ENCODE measurements around the gene PLEKHG4. TPM values are rescaled to one million over a fixed set of nuclear protein-coding genes. Genes with fewer than 3 reads are reported as not detected.

The PLEKHG4 gene
- polyA plus RNA-seq, 1 of the 3 experiments (the other 2 are of a cell fraction) = 65.5 TPM

DNA sequence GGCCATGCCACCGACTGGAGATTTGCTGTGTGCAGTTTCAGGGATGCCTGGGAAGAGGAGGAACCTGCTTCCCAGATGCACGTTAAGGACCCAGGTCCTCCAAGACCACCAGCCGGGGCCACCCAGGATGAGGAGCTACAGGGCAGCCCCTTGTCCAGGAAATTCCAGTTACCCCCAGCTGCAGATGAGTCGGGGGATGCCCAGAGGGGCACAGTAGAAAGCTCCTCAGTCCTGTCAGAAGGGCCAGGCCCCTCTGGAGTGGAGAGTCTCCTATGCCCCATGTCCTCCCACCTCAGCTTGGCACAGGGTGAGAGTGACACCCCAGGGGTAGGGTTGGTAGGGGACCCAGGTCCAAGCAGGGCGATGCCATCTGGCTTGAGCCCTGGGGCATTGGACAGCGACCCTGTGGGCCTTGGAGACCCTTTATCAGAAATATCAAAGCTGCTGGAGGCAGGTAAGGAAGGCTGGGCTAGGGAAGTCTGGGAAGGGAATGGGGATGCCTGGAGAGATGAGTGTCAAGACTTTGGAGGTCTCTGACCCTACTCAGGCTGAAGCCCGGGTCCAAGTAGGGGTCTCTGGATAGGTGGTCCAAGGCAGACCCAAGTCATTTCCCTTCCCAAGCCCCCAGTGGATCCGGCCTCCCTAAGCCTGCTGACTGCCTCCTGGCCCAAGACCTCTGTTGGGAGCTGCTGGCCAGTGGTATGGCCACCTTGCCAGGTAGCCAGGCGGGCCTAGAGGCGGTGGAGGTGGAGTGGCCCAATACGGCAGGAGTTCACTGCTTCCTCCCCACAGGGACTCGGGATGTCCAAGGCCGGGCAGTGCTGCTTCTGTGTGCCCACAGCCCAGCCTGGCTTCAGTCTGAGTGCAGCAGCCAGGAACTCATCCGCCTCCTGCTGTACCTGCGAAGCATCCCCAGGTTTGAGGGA is 1.0 kb downstream of the PLEKHG4 start:
- Histone ChIP-seq H3K27me3 (ENCODE audit: insufficient read depth) (no peaks in the 10 kb centered on the region), H2AFZ (ENCODE audit: low read depth) (no peak overlapping the region), H3K4me1 (ENCODE audit: control insufficient read depth in 1 of 2, insufficient read depth in 2 of 2, low read depth in 1 of 2, low read length in 1 of 2) (peaks cover 25 to 50% of the 10 kb centered on the region in 2 experiments; a peak in 3 of 4 replicates), H3K4me2 (peak overlapping the region; percentile 87), H3K36me3 (replicated peaks in 1 of 2; ENCODE audit: control insufficient read depth in 1 of 2, insufficient read depth in 2 of 2, low read length in 1 of 2) (peaks cover 27 to 31% of the 10 kb centered on the region in 2 experiments), H3K9me2 (no peaks in the 10 kb centered on the region), H4K20me1 (ENCODE audit: insufficient read depth) (no peaks in the 10 kb centered on the region), H3K27ac (ENCODE audit: low read depth in 2 of 2, low read length in 1 of 2) (peak overlapping the region in 1 of 2 experiments; percentile 100; a peak in 2 of 4 replicates), H3F3A (replicated peaks; ENCODE audit: insufficient read depth) (peaks cover 25% of the 10 kb centered on the region), H3K4me3 (ENCODE audit: low read depth in 2 of 2, low read length in 1 of 2) (peak overlapping the region; percentile 64), H3K9me3 (no peaks in the 10 kb centered on the region), H3K9ac (peak overlapping the region; percentile 82), H3K79me2 (ENCODE audit: insufficient read depth) (peaks cover 31% of the 10 kb centered on the region)
- POLR2A ChIA-PET = interaction anchor here (1.7 kb wide), 1 partner anchor 47 kb away, joined by 4 read pairs; no protein-coding TSS in a partner anchor
- WGBS (ENCODE audit: low lambda C conversion rate) = 89% methylated on average over 11 of the region's 15 CpGs
- TF ChIP-seq NRF1 (IDR thresholded peaks at IDR 0.05; ENCODE audit: low read depth, low read length) = no peak
- TF ChIP-seq CHD2 (IDR thresholded peaks at IDR 0.05; ENCODE audit: low read length, partially characterized antibody) = no peak
- CTCF ChIA-PET = interaction anchor here (0.7 to 4.4 kb wide), 9 partner anchors 9 to 185 kb away, joined by 3 to 24 read pairs (median 3); partner anchors contain the start of gene ZDHHC1
- DNase-seq = no peak

DNA sequence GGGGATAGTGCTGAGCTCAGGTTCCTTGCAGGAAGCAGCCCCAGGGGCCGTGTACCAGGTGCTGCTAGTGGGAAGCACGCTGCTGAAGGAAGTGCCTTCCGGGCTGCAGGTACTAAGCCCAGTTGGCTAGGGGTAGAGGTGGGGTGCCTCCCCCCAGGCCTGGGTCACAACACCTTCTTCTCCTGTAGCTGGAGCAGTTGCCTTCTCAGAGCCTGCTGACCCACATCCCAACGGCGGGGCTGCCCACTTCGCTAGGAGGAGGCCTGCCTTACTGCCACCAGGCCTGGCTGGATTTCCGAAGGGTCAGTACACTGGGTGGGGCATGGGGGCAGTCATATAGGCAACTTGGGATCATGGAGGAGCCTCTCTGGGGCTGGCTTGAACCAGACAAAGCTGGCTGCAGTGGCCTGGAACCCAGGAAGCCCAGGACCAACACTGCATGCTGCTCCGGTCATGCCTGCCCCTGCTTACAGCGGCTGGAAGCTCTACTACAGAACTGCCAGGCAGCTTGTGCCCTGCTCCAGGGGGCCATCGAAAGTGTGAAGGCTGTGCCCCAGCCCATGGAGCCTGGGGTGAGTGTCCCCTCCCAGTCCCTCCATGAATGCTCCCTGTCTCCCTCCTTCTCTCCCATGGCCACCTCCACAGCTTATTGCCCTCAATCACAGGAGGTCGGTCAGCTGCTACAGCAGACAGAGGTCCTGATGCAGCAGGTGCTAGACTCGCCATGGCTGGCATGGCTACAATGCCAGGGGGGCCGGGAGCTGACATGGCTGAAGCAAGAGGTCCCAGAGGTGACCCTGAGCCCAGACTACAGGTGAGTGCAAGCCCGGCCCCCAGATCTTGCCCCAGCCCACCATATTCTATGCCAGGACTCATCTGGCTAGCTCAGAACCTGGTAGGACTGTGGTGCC is 2.5 kb downstream of the PLEKHG4 start:
- H3K36me3 ChIP-seq (replicated peaks in 1 of 2; ENCODE audit: control insufficient read depth in 1 of 2, insufficient read depth in 2 of 2, low read length in 1 of 2) = peaks cover 16 to 32% of the 10 kb centered on the region in 2 experiments
- no peak overlapping the region for H3K4me3 ChIP-seq (ENCODE audit: low read depth in 2 of 2, low read length in 1 of 2)
- peaks cover 18% of the 10 kb centered on the region for H3K79me2 ChIP-seq (ENCODE audit: insufficient read depth)
- H2AFZ ChIP-seq (ENCODE audit: low read depth) = no peak overlapping the region
- no peaks in the 10 kb centered on the region for H3K27me3 ChIP-seq (ENCODE audit: insufficient read depth)
- TF ChIP-seq MXI1 (IDR thresholded peaks at IDR 0.05; ENCODE audit: low read depth, low read length) = no peak
- ChIA-PET POLR2A (interaction anchor here (1.3 to 1.7 kb wide), 2 partner anchors 27 to 49 kb away, joined by 3 to 4 read pairs; no protein-coding TSS in a partner anchor), CTCF (interaction anchor here (0.6 to 4.4 kb wide), 9 partner anchors 15 to 328 kb away, joined by 3 to 24 read pairs (median 3); partner anchors contain the start of genes KCTD19, LRRC36, NOL3 and ZDHHC1)
- 89% methylated on average over 5 of the region's 14 CpGs for WGBS (ENCODE audit: low lambda C conversion rate)
- H3K4me2 ChIP-seq = no peak overlapping the region
- H3F3A ChIP-seq (replicated peaks; ENCODE audit: insufficient read depth) = peaks cover 21% of the 10 kb centered on the region
- H3K9ac ChIP-seq = no peak overlapping the region
- H3K9me3 ChIP-seq = no peaks in the 10 kb centered on the region
- no peak overlapping the region for H3K27ac ChIP-seq (ENCODE audit: low read depth in 2 of 2, low read length in 1 of 2)
- peaks cover 20 to 50% of the 10 kb centered on the region in 2 experiments; a peak in 3 of 4 replicates for H3K4me1 ChIP-seq (ENCODE audit: control insufficient read depth in 1 of 2, insufficient read depth in 2 of 2, low read depth in 1 of 2, low read length in 1 of 2)
- no peaks in the 10 kb centered on the region for H4K20me1 ChIP-seq (ENCODE audit: insufficient read depth)
- no peak for DNase-seq
- H3K9me2 ChIP-seq = no peaks in the 10 kb centered on the region

DNA sequence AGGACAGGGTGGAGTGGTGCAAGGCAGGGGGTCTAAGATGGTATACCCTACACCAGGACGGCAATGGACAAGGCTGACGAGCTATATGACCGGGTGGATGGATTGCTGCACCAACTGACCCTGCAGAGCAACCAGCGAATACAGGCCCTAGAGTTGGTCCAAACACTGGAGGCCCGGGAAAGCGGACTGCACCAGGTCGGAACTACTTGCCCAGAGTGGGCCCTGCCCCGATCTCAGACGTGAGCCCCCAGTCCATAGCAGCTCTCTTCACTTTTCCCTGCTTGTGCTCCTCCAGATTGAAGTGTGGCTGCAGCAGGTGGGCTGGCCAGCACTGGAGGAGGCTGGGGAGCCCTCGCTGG is 3.1 kb downstream of the PLEKHG4 start:
- no peaks in the 10 kb centered on the region for H3K27me3 ChIP-seq (ENCODE audit: insufficient read depth)
- H3K79me2 ChIP-seq (ENCODE audit: insufficient read depth) = peaks cover 18% of the 10 kb centered on the region
- H3K9ac ChIP-seq = no peak overlapping the region
- no peak overlapping the region for H3K4me2 ChIP-seq
- no peak overlapping the region for H3K4me3 ChIP-seq (ENCODE audit: low read depth in 2 of 2, low read length in 1 of 2)
- H3K9me2 ChIP-seq = no peaks in the 10 kb centered on the region
- H4K20me1 ChIP-seq (ENCODE audit: insufficient read depth) = no peaks in the 10 kb centered on the region
- peaks cover 16 to 48% of the 10 kb centered on the region in 2 experiments; a peak in 3 of 4 replicates for H3K4me1 ChIP-seq (ENCODE audit: control insufficient read depth in 1 of 2, insufficient read depth in 2 of 2, low read depth in 1 of 2, low read length in 1 of 2)
- 98% methylated on average over 8 of the region's 10 CpGs for WGBS (ENCODE audit: low lambda C conversion rate)
- CTCF ChIA-PET = interaction anchor here (0.9 to 4.4 kb wide), 7 partner anchors 14 to 329 kb away, joined by 3 to 24 read pairs (median 5); partner anchors contain the start of genes KCTD19, LRRC36, NOL3 and ZDHHC1
- H3K9me3 ChIP-seq = no peaks in the 10 kb centered on the region
- POLR2A ChIA-PET = interaction anchor here (1.3 kb wide), 1 partner anchor 26 kb away, joined by 3 read pairs; no protein-coding TSS in a partner anchor
- H3K36me3 ChIP-seq (replicated peaks in 1 of 2; ENCODE audit: control insufficient read depth in 1 of 2, insufficient read depth in 2 of 2, low read length in 1 of 2) = peaks cover 14 to 35% of the 10 kb centered on the region in 2 experiments
- H2AFZ ChIP-seq (ENCODE audit: low read depth) = no peak overlapping the region
- DNase-seq = no peak
- peaks cover 16% of the 10 kb centered on the region for H3F3A ChIP-seq (replicated peaks; ENCODE audit: insufficient read depth)
- no peak overlapping the region for H3K27ac ChIP-seq (ENCODE audit: low read depth in 2 of 2, low read length in 1 of 2)
- no peak for TF ChIP-seq FOXM1 (IDR thresholded peaks at IDR 0.05; ENCODE audit: low read depth)
- no peak for TF ChIP-seq POLR2AphosphoS5 (IDR thresholded peaks at IDR 0.05; ENCODE audit: low read depth, low read length)
- TF ChIP-seq ELF1 (IDR thresholded peaks at IDR 0.05) = no peak
- no peak for TF ChIP-seq RXRA (IDR thresholded peaks at IDR 0.05; ENCODE audit: borderline replicate concordance, low read depth)
- TF ChIP-seq, protein P1, sequence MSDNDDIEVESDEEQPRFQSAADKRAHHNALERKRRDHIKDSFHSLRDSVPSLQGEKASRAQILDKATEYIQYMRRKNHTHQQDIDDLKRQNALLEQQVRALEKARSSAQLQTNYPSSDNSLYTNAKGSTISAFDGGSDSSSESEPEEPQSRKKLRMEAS (IDR thresholded peaks at IDR 0.05; ENCODE audit: low read depth) = no peak
- no peak for TF ChIP-seq NRF1 (IDR thresholded peaks at IDR 0.05; ENCODE audit: low read depth, low read length)
- no peak for TF ChIP-seq TEAD4 (IDR thresholded peaks at IDR 0.05; ENCODE audit: borderline replicate concordance, insufficient read depth)
- TF ChIP-seq, protein P2, sequence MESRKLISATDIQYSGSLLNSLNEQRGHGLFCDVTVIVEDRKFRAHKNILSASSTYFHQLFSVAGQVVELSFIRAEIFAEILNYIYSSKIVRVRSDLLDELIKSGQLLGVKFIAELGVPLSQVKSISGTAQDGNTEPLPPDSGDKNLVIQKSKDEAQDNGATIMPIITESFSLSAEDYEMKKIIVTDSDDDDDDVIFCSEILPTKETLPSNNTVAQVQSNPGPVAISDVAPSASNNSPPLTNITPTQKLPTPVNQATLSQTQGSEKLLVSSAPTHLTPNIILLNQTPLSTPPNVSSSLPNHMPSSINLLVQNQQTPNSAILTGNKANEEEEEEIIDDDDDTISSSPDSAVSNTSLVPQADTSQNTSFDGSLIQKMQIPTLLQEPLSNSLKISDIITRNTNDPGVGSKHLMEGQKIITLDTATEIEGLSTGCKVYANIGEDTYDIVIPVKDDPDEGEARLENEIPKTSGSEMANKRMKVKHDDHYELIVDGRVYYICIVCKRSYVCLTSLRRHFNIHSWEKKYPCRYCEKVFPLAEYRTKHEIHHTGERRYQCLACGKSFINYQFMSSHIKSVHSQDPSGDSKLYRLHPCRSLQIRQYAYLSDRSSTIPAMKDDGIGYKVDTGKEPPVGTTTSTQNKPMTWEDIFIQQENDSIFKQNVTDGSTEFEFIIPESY (IDR thresholded peaks at IDR 0.05; ENCODE audit: borderline replicate concordance, low read depth) = no peak
- no peak for TF ChIP-seq CHD2 (IDR thresholded peaks at IDR 0.05; ENCODE audit: low read length, partially characterized antibody)
- TF ChIP-seq FOSL2 (IDR thresholded peaks at IDR 0.05; ENCODE audit: borderline replicate concordance, low read depth) = no peak
- TF ChIP-seq GABPA (IDR thresholded peaks at IDR 0.05; ENCODE audit: low read depth) = no peak
- no peak for TF ChIP-seq MEF2A (IDR thresholded peaks at IDR 0.05; ENCODE audit: borderline replicate concordance, low read depth)

All from SK-N-SH (cell line).